ENCODE measurements around the gene PPFIBP2. TPM values are rescaled to one million over a fixed set of nuclear protein-coding genes. Genes with fewer than 3 reads are reported as not detected.

The PPFIBP2 gene
- total RNA-seq, 1 donor from 2014 or later: 8.7 TPM

DNA sequence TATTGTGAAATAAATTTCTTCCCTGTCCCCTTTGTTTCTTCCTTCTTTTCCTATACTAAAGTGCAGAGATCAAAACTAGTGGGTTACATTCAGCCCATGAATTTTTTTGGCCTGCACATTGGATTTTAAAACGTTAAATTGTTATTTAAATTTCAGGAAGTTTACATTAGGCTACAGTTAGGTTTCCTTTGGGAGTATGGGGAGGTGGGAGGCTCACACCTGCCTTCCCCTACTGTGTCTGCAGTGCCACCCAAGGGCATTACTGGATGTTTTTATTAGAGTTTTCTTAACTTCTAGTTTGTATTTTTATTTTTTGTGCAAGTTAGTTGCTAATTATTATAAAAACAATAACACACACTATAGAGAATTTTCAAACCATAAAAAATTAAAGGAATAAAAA lies 107.8 kb downstream of the PPFIBP2 start:
- DNase-seq (ENCODE audit: low spot score): no peak
- H3K9me3 Mint-ChIP-seq: no peaks in the 10 kb centered on the region
- Histone ChIP-seq H3K27me3 (no peaks in the 10 kb centered on the region), H3K9ac (no peak overlapping the region), H3K27ac (no peak overlapping the region), H3K36me3 (no peaks in the 10 kb centered on the region), H4K20me1 (ENCODE audit: low read depth) (no peaks in the 10 kb centered on the region), H3K4me1 (no peaks in the 10 kb centered on the region), H3K4me2 (no peak overlapping the region), H3K79me2 (ENCODE audit: low read depth) (no peaks in the 10 kb centered on the region), H3K4me3 (no peak overlapping the region), H3K9me3 (ENCODE audit: low read depth) (no peaks in the 10 kb centered on the region), H3F3A (ENCODE audit: low read depth) (no peaks in the 10 kb centered on the region), H2AFZ (replicated peaks) (no peak overlapping the region)
- H3K4me1 Mint-ChIP-seq: no peaks in the 10 kb centered on the region
- H3K27ac Mint-ChIP-seq: no peak overlapping the region
- no peak overlapping the region for H3K4me3 Mint-ChIP-seq
- no peaks in the 10 kb centered on the region for H3K36me3 Mint-ChIP-seq
- TF ChIP-seq EZH2phosphoT487 (IDR thresholded peaks at IDR 0.05): no peak
- TF ChIP-seq, protein P1, sequence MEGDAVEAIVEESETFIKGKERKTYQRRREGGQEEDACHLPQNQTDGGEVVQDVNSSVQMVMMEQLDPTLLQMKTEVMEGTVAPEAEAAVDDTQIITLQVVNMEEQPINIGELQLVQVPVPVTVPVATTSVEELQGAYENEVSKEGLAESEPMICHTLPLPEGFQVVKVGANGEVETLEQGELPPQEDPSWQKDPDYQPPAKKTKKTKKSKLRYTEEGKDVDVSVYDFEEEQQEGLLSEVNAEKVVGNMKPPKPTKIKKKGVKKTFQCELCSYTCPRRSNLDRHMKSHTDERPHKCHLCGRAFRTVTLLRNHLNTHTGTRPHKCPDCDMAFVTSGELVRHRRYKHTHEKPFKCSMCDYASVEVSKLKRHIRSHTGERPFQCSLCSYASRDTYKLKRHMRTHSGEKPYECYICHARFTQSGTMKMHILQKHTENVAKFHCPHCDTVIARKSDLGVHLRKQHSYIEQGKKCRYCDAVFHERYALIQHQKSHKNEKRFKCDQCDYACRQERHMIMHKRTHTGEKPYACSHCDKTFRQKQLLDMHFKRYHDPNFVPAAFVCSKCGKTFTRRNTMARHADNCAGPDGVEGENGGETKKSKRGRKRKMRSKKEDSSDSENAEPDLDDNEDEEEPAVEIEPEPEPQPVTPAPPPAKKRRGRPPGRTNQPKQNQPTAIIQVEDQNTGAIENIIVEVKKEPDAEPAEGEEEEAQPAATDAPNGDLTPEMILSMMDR (IDR thresholded peaks at IDR 0.05): no peak
- TF ChIP-seq EZH2 (IDR thresholded peaks at IDR 0.05): no peak
- peaks cover 6% of the 10 kb centered on the region for H3K27me3 Mint-ChIP-seq (ENCODE audit: insufficient read depth, low read depth)

DNA sequence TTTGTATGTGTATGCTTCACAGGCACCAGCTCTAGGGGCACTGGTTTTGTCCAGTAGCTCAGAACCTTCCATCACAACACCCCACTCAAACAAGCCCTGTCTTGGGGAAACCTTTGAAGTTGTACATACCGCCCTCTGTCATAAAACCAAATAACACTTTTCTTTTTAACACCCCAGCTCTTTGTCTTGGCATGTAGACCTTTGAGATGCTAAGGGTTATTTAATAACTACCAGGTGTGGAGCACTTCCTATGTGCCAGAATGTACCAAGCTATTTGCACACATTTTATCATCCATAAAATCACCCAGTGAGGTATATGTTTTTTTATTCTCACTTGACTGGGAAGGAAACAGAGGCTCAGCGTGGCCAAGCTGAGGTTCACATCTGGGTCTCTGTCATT lies 108.9 kb downstream of the PPFIBP2 start:
- Histone ChIP-seq H3K4me3 (no peak overlapping the region), H3K27ac (no peak overlapping the region), H4K20me1 (ENCODE audit: low read depth) (no peaks in the 10 kb centered on the region), H3K4me2 (no peak overlapping the region), H2AFZ (replicated peaks) (no peak overlapping the region), H3K4me1 (no peaks in the 10 kb centered on the region), H3K36me3 (no peaks in the 10 kb centered on the region), H3K9me3 (ENCODE audit: low read depth) (no peaks in the 10 kb centered on the region), H3F3A (ENCODE audit: low read depth) (no peaks in the 10 kb centered on the region), H3K79me2 (ENCODE audit: low read depth) (no peaks in the 10 kb centered on the region), H3K27me3 (no peaks in the 10 kb centered on the region), H3K9ac (no peak overlapping the region)
- no peak overlapping the region for H3K4me3 Mint-ChIP-seq
- H3K4me1 Mint-ChIP-seq: no peaks in the 10 kb centered on the region
- DNase-seq (ENCODE audit: low spot score): no peak
- H3K27ac Mint-ChIP-seq: no peak overlapping the region
- TF ChIP-seq, protein P1 (IDR thresholded peaks at IDR 0.05): no peak
- no peak for TF ChIP-seq EZH2phosphoT487 (IDR thresholded peaks at IDR 0.05)
- no peaks in the 10 kb centered on the region for H3K36me3 Mint-ChIP-seq
- peaks cover 5% of the 10 kb centered on the region for H3K27me3 Mint-ChIP-seq (ENCODE audit: insufficient read depth, low read depth)
- H3K9me3 Mint-ChIP-seq: no peaks in the 10 kb centered on the region

DNA sequence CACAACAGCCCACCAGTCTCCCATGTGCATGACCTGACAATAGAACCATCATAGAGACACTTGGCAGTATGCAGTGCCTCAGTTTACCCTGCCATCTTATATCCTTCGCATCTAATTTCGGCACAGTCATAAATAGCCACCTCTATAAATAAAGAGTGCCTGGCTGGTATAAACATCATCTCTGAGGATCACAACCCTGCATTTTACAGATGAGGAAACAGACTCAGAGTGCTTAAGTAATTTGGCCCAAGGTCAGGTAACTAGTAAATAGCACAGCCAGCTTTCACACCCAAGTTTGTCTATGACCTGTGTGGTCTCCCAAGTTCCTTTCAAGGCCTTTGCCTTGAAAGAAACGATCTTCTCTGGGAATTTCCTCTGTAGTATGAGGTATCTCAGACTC lies 114.9 kb downstream of the PPFIBP2 start:
- H3K27me3 Mint-ChIP-seq (ENCODE audit: insufficient read depth, low read depth): peaks cover 5% of the 10 kb centered on the region
- no peak overlapping the region for H3K27ac Mint-ChIP-seq
- H3K36me3 Mint-ChIP-seq: no peaks in the 10 kb centered on the region
- no peaks in the 10 kb centered on the region for H3K4me1 Mint-ChIP-seq
- H3K4me3 ChIP-seq: no peak overlapping the region
- no peaks in the 10 kb centered on the region for H3K9me3 Mint-ChIP-seq
- no peaks in the 10 kb centered on the region for H3K27me3 ChIP-seq
- H3K9ac ChIP-seq: no peak overlapping the region
- DNase-seq (ENCODE audit: low spot score): no peak
- no peaks in the 10 kb centered on the region for H3K36me3 ChIP-seq
- H4K20me1 ChIP-seq (ENCODE audit: low read depth): no peaks in the 10 kb centered on the region
- no peaks in the 10 kb centered on the region for H3F3A ChIP-seq (ENCODE audit: low read depth)
- no peak overlapping the region for H3K4me2 ChIP-seq
- no peak overlapping the region for H3K27ac ChIP-seq
- H3K79me2 ChIP-seq (ENCODE audit: low read depth): no peaks in the 10 kb centered on the region
- TF ChIP-seq, protein P1 (IDR thresholded peaks at IDR 0.05): no peak
- no peak for TF ChIP-seq EZH2phosphoT487 (IDR thresholded peaks at IDR 0.05)
- H3K4me1 ChIP-seq: no peaks in the 10 kb centered on the region
- no peaks in the 10 kb centered on the region for H3K9me3 ChIP-seq (ENCODE audit: low read depth)
- no peak overlapping the region for H2AFZ ChIP-seq (replicated peaks)
- no peak overlapping the region for H3K4me3 Mint-ChIP-seq

DNA sequence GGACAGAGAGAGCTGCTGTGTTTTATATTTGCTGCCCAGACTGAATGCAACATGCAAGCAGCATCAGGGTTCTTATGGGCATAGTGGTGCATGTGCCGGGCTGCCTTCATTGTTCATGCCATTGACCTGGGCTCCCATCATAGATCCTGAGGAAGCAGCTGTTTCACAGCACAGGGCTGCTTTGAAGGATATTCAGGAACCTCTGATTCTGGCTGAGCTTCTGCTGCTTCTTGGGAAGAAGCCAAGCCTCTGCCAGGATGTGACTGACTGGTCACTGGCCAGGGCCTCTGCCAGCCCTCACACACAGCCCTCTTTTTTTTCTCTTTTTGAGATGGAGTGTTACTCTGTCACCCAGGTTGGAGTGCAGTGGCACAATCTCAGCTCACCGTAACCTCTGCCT lies 116.2 kb downstream of the PPFIBP2 start:
- Histone ChIP-seq H3K4me2 (no peak overlapping the region), H3K27me3 (no peaks in the 10 kb centered on the region), H2AFZ (replicated peaks) (no peak overlapping the region), H3K27ac (no peak overlapping the region), H3K4me3 (no peak overlapping the region), H3K4me1 (no peaks in the 10 kb centered on the region), H3K36me3 (no peaks in the 10 kb centered on the region), H3K9me3 (ENCODE audit: low read depth) (no peaks in the 10 kb centered on the region), H3K9ac (no peak overlapping the region), H3F3A (ENCODE audit: low read depth) (no peaks in the 10 kb centered on the region), H4K20me1 (ENCODE audit: low read depth) (no peaks in the 10 kb centered on the region), H3K79me2 (ENCODE audit: low read depth) (no peaks in the 10 kb centered on the region)
- Mint-ChIP-seq H3K9me3 (no peaks in the 10 kb centered on the region), H3K36me3 (peaks cover 3% of the 10 kb centered on the region), H3K4me1 (no peaks in the 10 kb centered on the region), H3K4me3 (no peak overlapping the region), H3K27ac (no peak overlapping the region), H3K27me3 (ENCODE audit: insufficient read depth, low read depth) (peaks cover 7% of the 10 kb centered on the region)
- no peak for TF ChIP-seq EZH2phosphoT487 (IDR thresholded peaks at IDR 0.05)
- TF ChIP-seq, protein P1 (IDR thresholded peaks at IDR 0.05): no peak
- TF ChIP-seq EZH2 (IDR thresholded peaks at IDR 0.05): no peak
- DNase-seq (ENCODE audit: low spot score): no peak

Measured in neural progenitor cell (in vitro differentiated cells).